HepG2 (cell line): ENCODE results near the gene BCL2L1. TPM values are rescaled to one million over a fixed set of nuclear protein-coding genes. Genes with fewer than 3 reads are reported as not detected.

ENCODE experiments used
- FOSL2 ChIP-seq: sonication (generic); formaldehyde crosslinking; IDR thresholded peaks from 2 replicates; pipeline ENCODE4 v1.4.0; 2020; ENCODE audit warnings: missing genetic modification reagents
- FOXA3 ChIP-seq: IDR thresholded peaks from 2 replicates; pipeline ENCODE4 v1.6.1; 2016; ENCODE audit warnings: missing genetic modification reagents, missing compliant biosample characterization
- NFE2L1 ChIP-seq: sonication (generic); formaldehyde crosslinking; IDR thresholded peaks from 2 replicates; pipeline ENCODE4 v1.4.0; 2020; ENCODE audit warnings: missing genetic modification reagents, mild to moderate bottlenecking, borderline replicate concordance
- RBAK ChIP-seq: sonication (generic); formaldehyde crosslinking; IDR thresholded peaks from 2 replicates; pipeline ENCODE4 v1.5.1; 2020; ENCODE audit warnings: mild to moderate bottlenecking, missing genetic modification reagents
- REPIN1 ChIP-seq: sonication (generic); formaldehyde crosslinking; IDR thresholded peaks from 2 replicates; pipeline ENCODE4 v1.8.0; 2022; ENCODE audit warnings: missing genetic modification reagents, low read depth, mild to moderate bottlenecking, borderline replicate concordance
- SUZ12 ChIP-seq: fragments of 150-350 bp; IDR thresholded peaks from 2 replicates; pipeline ENCODE4 v1.6.1; 2014; ENCODE audit warnings: low read depth, low read length
- ZNF264 ChIP-seq: sonication (generic); formaldehyde crosslinking; IDR thresholded peaks from 2 replicates; pipeline ENCODE4 v1.4.0; 2020; ENCODE audit warnings: missing genetic modification reagents
- ZNF570 ChIP-seq: sonication (generic); formaldehyde crosslinking; IDR thresholded peaks from 2 replicates; pipeline ENCODE4 v1.4.0; 2020; ENCODE audit warnings: mild to moderate bottlenecking, missing genetic modification reagents, borderline replicate concordance
- polyA plus RNA-seq, 8 experiments: library from polyadenylated mRNA; depleted of rRNA in 3 of 8; stranded (reverse) in 7 of 8; unstranded in 1 of 8; fragments of >200 nt; fragmentation: Illumina TruSeq in 4 of 8; extraction: Trizol in 4 of 8; gene quantifications; 2 replicates each; pipeline versions ENCODE4 v1.2.1 to v1.2.3, GENCODE V29; 2011 to 2016; ENCODE audit warnings: low read depth in 4 of 8, missing spikeins in 1 of 8, mixed read lengths in 1 of 8; ENCODE audit not compliant: insufficient read depth in 1 of 8
- total RNA-seq, 5 experiments: library from RNA; depleted of rRNA; stranded (reverse); fragments of >200 nt; fragmentation: Illumina TruSeq; extraction: Trizol; gene quantifications; 2 replicates each; pipeline ENCODE4 v1.2.3, GENCODE V29; 2016; ENCODE audit warnings: low read depth in 1 of 5
- TF ChIP-seq, protein P1 (sequence below): IDR thresholded peaks from 2 replicates; pipeline ENCODE4 v1.4.0; 2020; ENCODE audit warnings: mild to moderate bottlenecking, missing genetic modification reagents
- TF ChIP-seq, protein P2 (sequence below): sonication (generic); formaldehyde crosslinking; IDR thresholded peaks from 2 replicates; pipeline ENCODE4 v1.8.1; 2023; ENCODE audit warnings: missing genetic modification reagents, mild to moderate bottlenecking, borderline replicate concordance
- TF ChIP-seq, protein P3 (sequence below), 2 experiments: sonication (generic) in 1 of 2; formaldehyde crosslinking in 1 of 2; IDR thresholded peaks; 2 replicates each; pipeline versions ENCODE4 v1.6.1 to v1.9.0; 2014 to 2022; ENCODE audit warnings: antibody characterized with exemption in 1 of 2, borderline replicate concordance in 1 of 2, inconsistent platforms in 1 of 2, low read depth in 1 of 2, missing genetic modification reagents in 1 of 2
- TF ChIP-seq, protein P4 (sequence below), 2 experiments: sonication (generic) in 1 of 2; formaldehyde crosslinking in 1 of 2; IDR thresholded peaks; 2 replicates each; pipeline versions ENCODE4 v1.4.0 to v1.6.1; 2018 to 2020; ENCODE audit warnings: missing genetic modification reagents in 2 of 2, borderline replicate concordance in 1 of 2, low read depth in 1 of 2, mild to moderate bottlenecking in 1 of 2, missing biosample characterization in 1 of 2

The BCL2L1 gene
- total and polyA plus RNA-seq, 2 of the 13 experiments (the other 11 are each of a cell fraction or from before 2014, with no cell fraction given), result 164 to 258 TPM

DNA sequence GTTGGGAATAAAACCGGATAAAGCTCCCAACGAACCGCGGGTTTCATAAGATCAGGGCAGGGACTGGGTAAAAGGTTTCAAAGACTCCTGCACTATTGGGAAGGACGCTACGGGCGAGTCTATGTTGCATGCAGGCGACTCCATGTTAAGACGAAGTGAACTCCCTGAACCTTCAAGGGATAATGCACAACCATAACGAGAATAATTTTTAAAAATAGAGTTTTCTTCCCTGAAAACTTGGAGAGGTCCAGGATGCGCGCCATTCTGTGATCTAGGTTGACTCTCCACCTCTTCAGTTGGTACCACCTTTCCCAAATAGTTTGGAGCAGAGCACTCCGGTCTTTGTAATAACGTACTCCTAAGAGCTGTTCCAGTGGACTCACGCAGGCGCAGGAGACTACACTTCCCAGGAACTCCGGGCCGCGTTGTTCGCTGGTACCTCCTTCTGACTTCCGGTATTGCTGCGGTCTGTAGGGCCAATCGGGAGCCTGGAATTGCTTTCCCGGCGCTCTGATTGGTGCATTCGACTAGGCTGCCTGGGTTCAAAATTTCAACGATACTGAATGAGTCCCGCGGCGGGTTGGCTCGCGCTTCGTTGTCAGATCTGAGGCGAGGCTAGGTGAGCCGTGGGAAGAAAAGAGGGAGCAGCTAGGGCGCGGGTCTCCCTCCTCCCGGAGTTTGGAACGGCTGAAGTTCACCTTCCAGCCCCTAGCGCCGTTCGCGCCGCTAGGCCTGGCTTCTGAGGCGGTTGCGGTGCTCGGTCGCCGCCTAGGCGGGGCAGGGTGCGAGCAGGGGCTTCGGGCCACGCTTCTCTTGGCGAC, 16.3 kb upstream of the BCL2L1 start, which contains the start of gene TPX2 (continued):
- TF ChIP-seq, protein P1, sequence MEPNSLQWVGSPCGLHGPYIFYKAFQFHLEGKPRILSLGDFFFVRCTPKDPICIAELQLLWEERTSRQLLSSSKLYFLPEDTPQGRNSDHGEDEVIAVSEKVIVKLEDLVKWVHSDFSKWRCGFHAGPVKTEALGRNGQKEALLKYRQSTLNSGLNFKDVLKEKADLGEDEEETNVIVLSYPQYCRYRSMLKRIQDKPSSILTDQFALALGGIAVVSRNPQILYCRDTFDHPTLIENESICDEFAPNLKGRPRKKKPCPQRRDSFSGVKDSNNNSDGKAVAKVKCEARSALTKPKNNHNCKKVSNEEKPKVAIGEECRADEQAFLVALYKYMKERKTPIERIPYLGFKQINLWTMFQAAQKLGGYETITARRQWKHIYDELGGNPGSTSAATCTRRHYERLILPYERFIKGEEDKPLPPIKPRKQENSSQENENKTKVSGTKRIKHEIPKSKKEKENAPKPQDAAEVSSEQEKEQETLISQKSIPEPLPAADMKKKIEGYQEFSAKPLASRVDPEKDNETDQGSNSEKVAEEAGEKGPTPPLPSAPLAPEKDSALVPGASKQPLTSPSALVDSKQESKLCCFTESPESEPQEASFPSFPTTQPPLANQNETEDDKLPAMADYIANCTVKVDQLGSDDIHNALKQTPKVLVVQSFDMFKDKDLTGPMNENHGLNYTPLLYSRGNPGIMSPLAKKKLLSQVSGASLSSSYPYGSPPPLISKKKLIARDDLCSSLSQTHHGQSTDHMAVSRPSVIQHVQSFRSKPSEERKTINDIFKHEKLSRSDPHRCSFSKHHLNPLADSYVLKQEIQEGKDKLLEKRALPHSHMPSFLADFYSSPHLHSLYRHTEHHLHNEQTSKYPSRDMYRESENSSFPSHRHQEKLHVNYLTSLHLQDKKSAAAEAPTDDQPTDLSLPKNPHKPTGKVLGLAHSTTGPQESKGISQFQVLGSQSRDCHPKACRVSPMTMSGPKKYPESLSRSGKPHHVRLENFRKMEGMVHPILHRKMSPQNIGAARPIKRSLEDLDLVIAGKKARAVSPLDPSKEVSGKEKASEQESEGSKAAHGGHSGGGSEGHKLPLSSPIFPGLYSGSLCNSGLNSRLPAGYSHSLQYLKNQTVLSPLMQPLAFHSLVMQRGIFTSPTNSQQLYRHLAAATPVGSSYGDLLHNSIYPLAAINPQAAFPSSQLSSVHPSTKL (CRISPR knock-in tag), result peak; percentile 26; the same call in 1 of the 2 replicates
- TF ChIP-seq FOXA3 (CRISPR knock-in tag) (no peak; the same call in none of the 2 replicates), NFE2L1 (CRISPR knock-in tag) (peak; percentile 72; the same call in 1 of the 2 replicates), RBAK (CRISPR knock-in tag) (0 out of 2 replicates have a peak, but pooled peaks have one; percentile 56), ZNF264 (CRISPR knock-in tag) (peak; percentile 43), REPIN1 (CRISPR knock-in tag) (peak; percentile 82), ZNF570 (no peak), FOSL2 (CRISPR knock-in tag) (peak; percentile 54), SUZ12 (0 out of 2 replicates have a peak, but pooled peaks have one; percentile 31)
- TF ChIP-seq, protein P2, sequence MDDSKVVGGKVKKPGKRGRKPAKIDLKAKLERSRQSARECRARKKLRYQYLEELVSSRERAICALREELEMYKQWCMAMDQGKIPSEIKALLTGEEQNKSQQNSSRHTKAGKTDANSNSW (CRISPR knock-in tag), result no peak
- TF ChIP-seq, protein P3, sequence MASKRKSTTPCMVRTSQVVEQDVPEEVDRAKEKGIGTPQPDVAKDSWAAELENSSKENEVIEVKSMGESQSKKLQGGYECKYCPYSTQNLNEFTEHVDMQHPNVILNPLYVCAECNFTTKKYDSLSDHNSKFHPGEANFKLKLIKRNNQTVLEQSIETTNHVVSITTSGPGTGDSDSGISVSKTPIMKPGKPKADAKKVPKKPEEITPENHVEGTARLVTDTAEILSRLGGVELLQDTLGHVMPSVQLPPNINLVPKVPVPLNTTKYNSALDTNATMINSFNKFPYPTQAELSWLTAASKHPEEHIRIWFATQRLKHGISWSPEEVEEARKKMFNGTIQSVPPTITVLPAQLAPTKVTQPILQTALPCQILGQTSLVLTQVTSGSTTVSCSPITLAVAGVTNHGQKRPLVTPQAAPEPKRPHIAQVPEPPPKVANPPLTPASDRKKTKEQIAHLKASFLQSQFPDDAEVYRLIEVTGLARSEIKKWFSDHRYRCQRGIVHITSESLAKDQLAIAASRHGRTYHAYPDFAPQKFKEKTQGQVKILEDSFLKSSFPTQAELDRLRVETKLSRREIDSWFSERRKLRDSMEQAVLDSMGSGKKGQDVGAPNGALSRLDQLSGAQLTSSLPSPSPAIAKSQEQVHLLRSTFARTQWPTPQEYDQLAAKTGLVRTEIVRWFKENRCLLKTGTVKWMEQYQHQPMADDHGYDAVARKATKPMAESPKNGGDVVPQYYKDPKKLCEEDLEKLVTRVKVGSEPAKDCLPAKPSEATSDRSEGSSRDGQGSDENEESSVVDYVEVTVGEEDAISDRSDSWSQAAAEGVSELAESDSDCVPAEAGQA (IDR thresholded peaks at IDR 0.05; ENCODE audit: low read depth), result peak; percentile 16; the same call in 1 of the 2 replicates
- TF ChIP-seq, protein P3 (CRISPR knock-in tag; IDR thresholded peaks at IDR 0.05; ENCODE audit: borderline replicate concordance), result peak; percentile 75
- TF ChIP-seq, protein P4, sequence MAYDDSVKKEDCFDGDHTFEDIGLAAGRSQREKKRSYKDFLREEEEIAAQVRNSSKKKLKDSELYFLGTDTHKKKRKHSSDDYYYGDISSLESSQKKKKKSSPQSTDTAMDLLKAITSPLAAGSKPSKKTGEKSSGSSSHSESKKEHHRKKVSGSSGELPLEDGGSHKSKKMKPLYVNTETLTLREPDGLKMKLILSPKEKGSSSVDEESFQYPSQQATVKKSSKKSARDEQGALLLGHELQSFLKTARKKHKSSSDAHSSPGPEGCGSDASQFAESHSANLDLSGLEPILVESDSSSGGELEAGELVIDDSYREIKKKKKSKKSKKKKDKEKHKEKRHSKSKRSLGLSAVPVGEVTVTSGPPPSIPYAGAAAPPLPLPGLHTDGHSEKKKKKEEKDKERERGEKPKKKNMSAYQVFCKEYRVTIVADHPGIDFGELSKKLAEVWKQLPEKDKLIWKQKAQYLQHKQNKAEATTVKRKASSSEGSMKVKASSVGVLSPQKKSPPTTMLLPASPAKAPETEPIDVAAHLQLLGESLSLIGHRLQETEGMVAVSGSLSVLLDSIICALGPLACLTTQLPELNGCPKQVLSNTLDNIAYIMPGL (CRISPR knock-in tag; IDR thresholded peaks at IDR 0.05; ENCODE audit: borderline replicate concordance in 1 of 2, low read depth in 1 of 2), result peak; percentile 73 to 95; a peak in 3 of 4 replicates
